K562 (cell line): Measurements from ENCODE around the gene SCGB1D4. TPM values are rescaled to one million over a fixed set of nuclear protein-coding genes. Genes with fewer than 3 reads are reported as not detected.

Experiments used
- ATAC-seq: fragments of 200-7000 bp; cut with Tn5 transposase; 3 replicates; pipeline ENCODE4 v1.9.1; 2020; ENCODE audit warnings: moderate library complexity
- BruUV-seq: library from RNA; stranded (reverse); fragments of 400-500 nt; replicated peaks from 2 replicates; lab custom pipeline; 2021; lab: Mats Ljungman, UMichigan
- CTCF ChIA-PET: fragments of 300-600 bp; formaldehyde crosslinking; extraction: SDS; loops from one replicate; lab custom pipeline; 2021; ENCODE audit warnings: low intra/inter-chr PET ratio; lab: Yijun Ruan, JAX
- POLR2A ChIA-PET: fragments of 300-600, 350-650 bp; sonication (Branson Sonifier 250); formaldehyde crosslinking; extraction: SDS; loops from one replicate; lab custom pipeline; 2021; ENCODE audit warnings: antibody characterized with exemption, inconsistent platforms; lab: Yijun Ruan, JAX
- DNase-seq, 4 experiments: peaks; one replicate each; pipeline versions ENCODE4 v3.0.0 to v3.0.0-alpha.2; 2011 to 2018; ENCODE audit warnings: low spot score in 3 of 4, mixed read lengths in 3 of 4; ENCODE audit errors: extremely low read depth in 1 of 4
- FAIRE-seq: peaks from 2 replicates; lab custom pipeline; 2011; peaks lifted over from hg19 to GRCh38; lab: Jason Lieb, UNC
- H2AFZ ChIP-seq: 2 replicates; pipeline ENCODE4 v1.6.0; 2011; ENCODE audit warnings: low read depth, low read length, control low read depth, inconsistent platforms
- H3K27ac ChIP-seq: fragments of 200-600 bp; 3 replicates; pipeline ENCODE4 v1.8.0; 2011; ENCODE audit warnings: low read depth, mild to moderate bottlenecking, control low read depth, inconsistent platforms, low read length, moderate library complexity, mixed read lengths; ENCODE audit errors: extremely low read depth
- H3K27me3 ChIP-seq, 2 experiments: fragments of 300-600 bp in 1 of 2; 2 replicates in 1 of 2; 3 replicates in 1 of 2; pipeline versions ENCODE4 v1.6.0 to v1.8.0; 2011; ENCODE audit warnings: inconsistent platforms in 2 of 2, low read length in 2 of 2, mild to moderate bottlenecking in 1 of 2, mixed read lengths in 1 of 2, moderate library complexity in 1 of 2; ENCODE audit not compliant: control insufficient read depth in 2 of 2, insufficient read depth in 2 of 2
- H3K36me3 ChIP-seq: fragments of 300-600 bp; 3 replicates; pipeline ENCODE4 v1.8.0; 2011; ENCODE audit warnings: mild to moderate bottlenecking, low read length, inconsistent platforms; ENCODE audit not compliant: control insufficient read depth, insufficient read depth
- H3K4me1 ChIP-seq, 2 experiments: fragments of 200-600 bp in 1 of 2; replicated peaks in 1 of 2; 2 replicates in 1 of 2; 3 replicates in 1 of 2; pipeline versions ENCODE4 v1.5.1 to v1.8.0; 2011; ENCODE audit warnings: inconsistent platforms in 2 of 2, low read length in 2 of 2, mild to moderate bottlenecking in 1 of 2, mixed read lengths in 1 of 2, moderate library complexity in 1 of 2; ENCODE audit not compliant: control insufficient read depth in 2 of 2, insufficient read depth in 2 of 2
- H3K4me2 ChIP-seq: 2 replicates; pipeline ENCODE4 v1.6.1; 2011; ENCODE audit warnings: low read length, control low read depth, inconsistent platforms, mixed read lengths; ENCODE audit not compliant: insufficient read depth
- H3K4me3 ChIP-seq: fragments of 200-600 bp; sonication (generic), shearing (Covaris generic); 2 replicates; pipeline ENCODE4 v1.5.1; 2016; ENCODE audit warnings: control low read depth, inconsistent platforms
- H3K79me2 ChIP-seq: fragments of 200-600 bp; 3 replicates; pipeline ENCODE4 v1.8.0; 2011; ENCODE audit warnings: low read length, inconsistent platforms; ENCODE audit not compliant: control insufficient read depth, insufficient read depth
- H3K9ac ChIP-seq, 2 experiments: 2 replicates each; pipeline versions ENCODE4 v1.6.0 to v1.6.1; 2011; ENCODE audit warnings: low read depth in 2 of 2, low read length in 2 of 2, control low read depth in 1 of 2, inconsistent platforms in 1 of 2, mild to moderate bottlenecking in 1 of 2, mixed read lengths in 1 of 2; ENCODE audit not compliant: insufficient read depth in 1 of 2
- H3K9me1 ChIP-seq: one replicate; pipeline ENCODE4 v1.6.0; 2011; ENCODE audit warnings: inconsistent platforms, mild to moderate bottlenecking, low read length, moderate library complexity; ENCODE audit not compliant: control insufficient read depth, insufficient read depth
- H3K9me3 ChIP-seq: replicated peaks from 2 replicates; pipeline ENCODE4 v1.5.1; 2011; ENCODE audit warnings: low read depth, low read length, inconsistent platforms; ENCODE audit not compliant: control insufficient read depth, insufficient read depth
- H4K20me1 ChIP-seq: replicated peaks from 2 replicates; pipeline ENCODE4 v1.6.1; 2011; ENCODE audit warnings: low read length, inconsistent platforms, mixed read lengths; ENCODE audit not compliant: control insufficient read depth, insufficient read depth
- E2F8 ChIP-seq: fragments of 450-650 bp; IDR thresholded peaks from 2 replicates; pipeline ENCODE4 v1.7.1; 2018; ENCODE audit warnings: mild to moderate bottlenecking, low read depth; ENCODE audit not compliant: partially characterized antibody
- EP300 ChIP-seq: IDR thresholded peaks from 2 replicates; pipeline ENCODE4 v1.6.1; 2012; ENCODE audit warnings: low read length, improper control_type of control experiment
- ERF ChIP-seq: fragments of 450-650 bp; formaldehyde crosslinking; IDR thresholded peaks from 2 replicates; pipeline ENCODE4 v1.4.0; 2020; ENCODE audit warnings: mild to moderate bottlenecking, mixed read lengths
- ESRRB ChIP-seq: fragments of 250-450 bp; sonication (Bioruptor Pico); IDR thresholded peaks from 2 replicates; pipeline ENCODE4 v1.5.0; 2020; ENCODE audit warnings: mild to moderate bottlenecking, moderate library complexity, borderline replicate concordance
- GTF2B ChIP-seq: IDR thresholded peaks from 2 replicates; pipeline ENCODE4 v1.6.1; 2011; ENCODE audit not compliant: insufficient read length; ENCODE audit errors: extremely low read depth
- KDM4B ChIP-seq, 2 experiments: fragments of 450-650 bp in 1 of 2; sonication (generic) in 1 of 2; IDR thresholded peaks; 2 replicates each; pipeline ENCODE4 v1.6.1; 2016 to 2017; ENCODE audit warnings: borderline replicate concordance in 2 of 2, antibody characterized with exemption in 1 of 2, low read depth in 1 of 2, mild to moderate bottlenecking in 1 of 2
- MAFF ChIP-seq: IDR thresholded peaks from 2 replicates; pipeline ENCODE4 v1.6.1; 2012; ENCODE audit warnings: low read length, improper control_type of control experiment
- MCM3 ChIP-seq: fragments of 450-650 bp; IDR thresholded peaks from 2 replicates; pipeline ENCODE4 v1.6.1; 2016
- NR0B1 ChIP-seq: fragments of 450-650 bp; IDR thresholded peaks from one replicate; pipeline ENCODE4 v1.6.1; 2018; ENCODE audit warnings: mild to moderate bottlenecking, moderate library complexity; ENCODE audit not compliant: partially characterized antibody
- PYGO2 ChIP-seq: fragments of 450-650 bp; IDR thresholded peaks from 2 replicates; pipeline ENCODE4 v1.6.1; 2016; ENCODE audit warnings: mild to moderate bottlenecking, missing genetic modification characterization, moderate library complexity, missing compliant biosample characterization
- RBM25 ChIP-seq: fragments of 200-400 bp; formaldehyde crosslinking; IDR thresholded peaks from 2 replicates; pipeline ENCODE4 v1.6.1; 2018; ENCODE audit warnings: low read length, low read depth, moderate library complexity; ENCODE audit not compliant: severe bottlenecking
- SOX6 ChIP-seq: fragments of 450-650 bp; IDR thresholded peaks from 2 replicates; pipeline ENCODE4 v1.6.1; 2014; ENCODE audit warnings: mild to moderate bottlenecking
- ZNF146 ChIP-seq: IDR thresholded peaks from one replicate; pipeline ENCODE4 v1.6.1; 2018; ENCODE audit warnings: missing compliant biosample characterization; ENCODE audit not compliant: unreplicated experiment
- WGBS: fragments of 100-300 bp; shearing (Covaris generic); methylation state at CpG from one replicate; pipeline ENCODE4 v1.1.6; 2016; ENCODE audit warnings: low coverage, mixed read lengths; ENCODE audit not compliant: insufficient coverage; ENCODE audit errors: missing lambda C conversion rate; 5-methylcytosine and 5-hydroxymethylcytosine counted together
- in situ Hi-C: fragments of 300-500 bp; cut with MboI; formaldehyde crosslinking; loops from 4 replicates; pipeline ENCODE4 v1.15.0; 2018; ENCODE audit warnings: inconsistent platforms, mixed read lengths
- intact Hi-C: fragments of 100-400 bp; cut with micrococcal nuclease; formaldehyde crosslinking; loops from 2 replicates; pipeline ENCODE4 v1.14.2; 2022
- polyA plus RNA-seq, 8 experiments: library from polyadenylated mRNA; depleted of rRNA in 4 of 8; stranded (reverse) in 5 of 8; unstranded in 3 of 8; fragments of >200 nt; fragmentation: Nextera tagmentation in 2 of 8; fragmentation: Illumina TruSeq in 1 of 8; extraction: Ambion mirVana in 2 of 8; extraction: Trizol in 1 of 8; gene quantifications; 2 replicates each; pipeline versions ENCODE4 v1.2.1 to v1.2.3, GENCODE V29; 2011 to 2014; ENCODE audit warnings: inconsistent platforms in 1 of 8, missing spikeins in 1 of 8
- total RNA-seq, 7 experiments: library from RNA; depleted of rRNA in 6 of 7; stranded (reverse); fragments of >200 nt in 6 of 7; fragmentation: Illumina TruSeq in 2 of 7; extraction: Trizol in 2 of 7; gene quantifications; 2 replicates each; pipeline versions ENCODE4 v1.2.1 to v1.2.3, GENCODE V29; 2011 to 2021; ENCODE audit warnings: low replicate concordance in 1 of 7

SCGB1D4 gene
- total and polyA plus RNA-seq, 9 of the 15 experiments (the other 6 are each of a cell fraction or from before 2014, with no cell fraction given), result not detected

- ATAC-seq, result no peak
- intact Hi-C loops, result no loop called here
- no peak for FAIRE-seq
- Histone ChIP-seq H3K9me1 (no peaks in the 10 kb centered on the region), H3K4me2 (no peak overlapping the region), H3K27me3 (peaks cover 31 to 33% of the 10 kb centered on the region in 2 experiments), H3K9ac (no peak overlapping the region), H2AFZ (no peak overlapping the region), H3K9me3 (no peaks in the 10 kb centered on the region), H3K4me1 (peaks cover 0 to 4% of the 10 kb centered on the region in 2 experiments; a peak in 2 of 5 replicates), H3K27ac (no peak overlapping the region), H3K36me3 (no peaks in the 10 kb centered on the region), H3K79me2 (no peaks in the 10 kb centered on the region), H3K4me3 (no peak overlapping the region), H4K20me1 (no peaks in the 10 kb centered on the region)
- CTCF ChIA-PET, result interaction anchor here (0.6 kb wide), 1 partner anchor 451 kb away, joined by 4 read pairs; no protein-coding TSS in a partner anchor
- TF ChIP-seq ZNF146 (CRISPR knock-in tag), result no peak
- no peak for TF ChIP-seq GTF2B
- no peak for TF ChIP-seq MAFF
- TF ChIP-seq EP300, result no peak
- no peak for TF ChIP-seq SOX6
- TF ChIP-seq MCM3, result no peak
- TF ChIP-seq RBM25, result no peak
- no peak for TF ChIP-seq NR0B1
- no peak for TF ChIP-seq ESRRB
- TF ChIP-seq KDM4B (IDR thresholded peaks at IDR 0.05; ENCODE audit: borderline replicate concordance in 2 of 2, low read depth in 1 of 2), result no peak
- no peak for TF ChIP-seq ERF (CRISPR knock-in tag)
- no peak for TF ChIP-seq PYGO2 (tag)
- TF ChIP-seq E2F8, result no peak
- no peak for DNase-seq
- POLR2A ChIA-PET, result interaction anchor here (0.6 to 0.8 kb wide), 3 partner anchors 18 to 181 kb away, joined by 3 to 4 read pairs (median 3); no protein-coding TSS in a partner anchor
- in situ Hi-C loops, result loop anchor here (10.0 kb wide), 1 partner anchor 101 kb away; no protein-coding TSS in a partner anchor
- no TSS peak for BruUV-seq
- WGBS, result 6% methylated on average over 1 of the region's 1 CpG
These were observed 16.6 kb upstream of the SCGB1D4 start for GRCh38 chr11:62315431-62315830.
